ENCODE measurements around the gene VSIG1.

VSIG1 gene

DNA sequence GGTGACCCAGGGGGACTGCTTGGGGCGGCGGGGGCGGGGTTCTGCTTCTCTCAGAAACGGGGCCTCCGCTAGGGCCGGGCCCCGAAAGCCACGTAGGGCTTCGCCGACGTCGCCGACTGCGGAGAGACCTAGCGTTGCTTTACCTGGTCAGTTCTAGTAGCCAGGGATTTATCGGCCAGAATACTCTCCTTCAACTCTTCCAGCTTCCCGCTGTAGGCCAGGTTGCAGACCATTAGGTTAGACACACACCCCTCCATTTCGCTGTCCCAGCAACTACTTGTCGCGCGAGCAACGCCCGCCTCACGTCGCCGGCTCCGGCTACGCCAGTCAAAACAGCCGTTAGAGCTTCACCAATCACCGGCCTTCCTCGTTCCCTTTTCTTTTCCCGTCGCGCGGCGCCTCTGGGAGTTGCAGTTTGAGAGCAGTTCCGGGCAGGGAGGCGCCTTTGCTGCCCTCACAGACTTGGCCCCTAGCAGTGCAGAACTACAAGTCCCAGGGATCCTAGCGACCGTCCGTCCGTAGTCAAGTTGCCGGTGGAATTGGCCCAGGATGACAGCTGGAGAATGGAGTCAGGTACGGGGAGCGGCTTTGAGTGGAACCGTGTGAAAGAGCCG lies 46.5 kb downstream of the VSIG1 start, which contains the start of the genes ATG4A and PSMD10:
TSS of gene ATG4A (plus strand) at position 515 of the 614 bp plus-strand sequence. CDS start at position 564, 49 bp downstream.
TSS of gene PSMD10 (minus strand) at position 279 of the 614 bp plus-strand sequence. CDS start at position 257, 22 bp downstream.
- Histone ChIP-seq H3K27me3 (ENCODE audit: insufficient read depth, low read length) (no peaks in the 10 kb centered on the region), H3F3A (ENCODE audit: insufficient read depth, low read length) (no peaks in the 10 kb centered on the region), H2AFZ (ENCODE audit: low read length) (no peak within 1 kb of the TSS), H3K36me3 (ENCODE audit: insufficient read depth, low read length) (peaks cover 6% of the 10 kb centered on the region), H3K27ac (ENCODE audit: low read depth, low read length, poor library complexity, severe bottlenecking) (peak within 1 kb of the TSS; percentile 24), H3K9ac (ENCODE audit: low read length) (peak within 1 kb of the TSS; percentile 92), H3K79me2 (ENCODE audit: insufficient read depth, low read length) (peaks cover 11% of the 10 kb centered on the region), H3K4me2 (ENCODE audit: low read length) (peak within 1 kb of the TSS; percentile 90), H3K4me3 (ENCODE audit: low read depth, low read length, poor library complexity, severe bottlenecking) (peak within 1 kb of the TSS; percentile 97), H4K20me1 (ENCODE audit: insufficient read depth, low read length) (no peaks in the 10 kb centered on the region), H3K9me2 (ENCODE audit: low read depth, low read length) (no peaks in the 10 kb centered on the region), H3K9me3 (ENCODE audit: low read length) (no peaks in the 10 kb centered on the region), H3K4me1 (ENCODE audit: insufficient read depth, low read length, severe bottlenecking) (peaks cover 14% of the 10 kb centered on the region)
- no peak for TF ChIP-seq EZH2 (IDR thresholded peaks at IDR 0.05; ENCODE audit: borderline replicate concordance, low read length)
- TF ChIP-seq, protein P1, sequence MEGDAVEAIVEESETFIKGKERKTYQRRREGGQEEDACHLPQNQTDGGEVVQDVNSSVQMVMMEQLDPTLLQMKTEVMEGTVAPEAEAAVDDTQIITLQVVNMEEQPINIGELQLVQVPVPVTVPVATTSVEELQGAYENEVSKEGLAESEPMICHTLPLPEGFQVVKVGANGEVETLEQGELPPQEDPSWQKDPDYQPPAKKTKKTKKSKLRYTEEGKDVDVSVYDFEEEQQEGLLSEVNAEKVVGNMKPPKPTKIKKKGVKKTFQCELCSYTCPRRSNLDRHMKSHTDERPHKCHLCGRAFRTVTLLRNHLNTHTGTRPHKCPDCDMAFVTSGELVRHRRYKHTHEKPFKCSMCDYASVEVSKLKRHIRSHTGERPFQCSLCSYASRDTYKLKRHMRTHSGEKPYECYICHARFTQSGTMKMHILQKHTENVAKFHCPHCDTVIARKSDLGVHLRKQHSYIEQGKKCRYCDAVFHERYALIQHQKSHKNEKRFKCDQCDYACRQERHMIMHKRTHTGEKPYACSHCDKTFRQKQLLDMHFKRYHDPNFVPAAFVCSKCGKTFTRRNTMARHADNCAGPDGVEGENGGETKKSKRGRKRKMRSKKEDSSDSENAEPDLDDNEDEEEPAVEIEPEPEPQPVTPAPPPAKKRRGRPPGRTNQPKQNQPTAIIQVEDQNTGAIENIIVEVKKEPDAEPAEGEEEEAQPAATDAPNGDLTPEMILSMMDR (IDR thresholded peaks at IDR 0.05; ENCODE audit: low read length), result no peak

DNA sequence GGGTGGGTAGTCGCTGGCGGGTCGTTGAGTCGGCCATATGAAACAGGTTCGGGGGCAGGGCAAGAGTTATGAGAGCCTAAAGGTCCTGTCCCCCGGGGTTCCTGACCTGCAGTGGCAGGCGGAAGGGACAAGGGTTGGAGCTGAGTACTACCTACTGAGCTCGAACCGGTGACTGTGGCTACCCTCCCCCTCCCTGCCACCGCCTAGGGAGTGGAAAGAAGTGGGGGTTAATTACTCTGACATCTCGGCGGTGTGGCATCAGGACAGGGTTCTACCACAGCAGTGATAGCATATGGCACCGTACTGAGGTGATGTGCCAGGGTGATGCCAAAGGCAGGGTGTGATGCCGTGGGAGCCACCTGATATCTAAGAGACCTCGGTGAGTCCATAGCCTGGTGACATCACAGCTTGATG lies 47.0 kb downstream of the VSIG1 start:
- Histone ChIP-seq H3K4me1 (ENCODE audit: insufficient read depth, low read length, severe bottlenecking) (peaks cover 14% of the 10 kb centered on the region), H3K27me3 (ENCODE audit: insufficient read depth, low read length) (no peaks in the 10 kb centered on the region), H3K36me3 (ENCODE audit: insufficient read depth, low read length) (peaks cover 2% of the 10 kb centered on the region; the same call in 1 of the 2 replicates), H3F3A (ENCODE audit: insufficient read depth, low read length) (no peaks in the 10 kb centered on the region), H4K20me1 (ENCODE audit: insufficient read depth, low read length) (no peaks in the 10 kb centered on the region), H3K4me2 (ENCODE audit: low read length) (peak overlapping the region; percentile 90), H3K9ac (ENCODE audit: low read length) (peak overlapping the region; percentile 65), H3K27ac (ENCODE audit: low read depth, low read length, poor library complexity, severe bottlenecking) (no peak overlapping the region), H2AFZ (ENCODE audit: low read length) (no peak overlapping the region), H3K79me2 (ENCODE audit: insufficient read depth, low read length) (peaks cover 11% of the 10 kb centered on the region), H3K4me3 (ENCODE audit: low read depth, low read length, poor library complexity, severe bottlenecking) (peak overlapping the region; percentile 97), H3K9me2 (ENCODE audit: low read depth, low read length) (no peaks in the 10 kb centered on the region), H3K9me3 (ENCODE audit: low read length) (no peaks in the 10 kb centered on the region)
- no peak for TF ChIP-seq EZH2 (IDR thresholded peaks at IDR 0.05; ENCODE audit: borderline replicate concordance, low read length)
- TF ChIP-seq, protein P1 (IDR thresholded peaks at IDR 0.05; ENCODE audit: low read length), result no peak

DNA sequence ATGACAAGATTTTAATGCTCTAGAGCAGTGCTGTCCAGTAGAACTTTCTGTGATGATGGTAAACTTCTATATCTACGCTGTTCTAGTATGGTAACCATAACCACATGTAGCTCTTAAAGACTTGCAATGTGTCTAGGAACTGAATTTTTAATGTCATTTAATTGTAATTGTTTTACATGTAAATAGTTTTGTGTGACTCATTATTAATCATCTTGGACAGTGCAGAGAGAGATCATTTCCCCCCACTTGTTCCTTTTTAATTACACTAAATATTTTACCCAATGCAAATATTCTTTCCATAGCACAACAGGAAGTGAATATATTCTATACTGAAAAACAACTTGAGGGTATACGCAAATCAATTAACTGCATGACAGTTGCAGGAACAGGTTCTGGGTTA lies 52.5 kb downstream of the VSIG1 start:
- TF ChIP-seq EZH2 (IDR thresholded peaks at IDR 0.05; ENCODE audit: borderline replicate concordance, low read length), result no peak
- TF ChIP-seq, protein P1 (IDR thresholded peaks at IDR 0.05; ENCODE audit: low read length), result no peak
- H2AFZ ChIP-seq (ENCODE audit: low read length), result no peak overlapping the region

More for the DNA sequence above, 52.5 kb downstream of the VSIG1 start:
- no peak overlapping the region for H3K4me2 ChIP-seq (ENCODE audit: low read length)
- no peak overlapping the region for H3K27ac ChIP-seq (ENCODE audit: low read depth, low read length, poor library complexity, severe bottlenecking)
- H3K9me3 ChIP-seq (ENCODE audit: low read length), result no peaks in the 10 kb centered on the region
- H3K79me2 ChIP-seq (ENCODE audit: insufficient read depth, low read length), result no peaks in the 10 kb centered on the region
- H3K4me1 ChIP-seq (ENCODE audit: insufficient read depth, low read length, severe bottlenecking), result peaks cover 2% of the 10 kb centered on the region
- H3K4me3 ChIP-seq (ENCODE audit: low read depth, low read length, poor library complexity, severe bottlenecking), result no peak overlapping the region
- no peak overlapping the region for H3K9ac ChIP-seq (ENCODE audit: low read length)
- no peaks in the 10 kb centered on the region for H3K9me2 ChIP-seq (ENCODE audit: low read depth, low read length)
- H3K36me3 ChIP-seq (ENCODE audit: insufficient read depth, low read length), result no peaks in the 10 kb centered on the region
- H3F3A ChIP-seq (ENCODE audit: insufficient read depth, low read length), result no peaks in the 10 kb centered on the region
- H3K27me3 ChIP-seq (ENCODE audit: insufficient read depth, low read length), result no peaks in the 10 kb centered on the region
- H4K20me1 ChIP-seq (ENCODE audit: insufficient read depth, low read length), result no peaks in the 10 kb centered on the region
